ENCODE measurements around the gene SYT6. TPM values are rescaled to one million over a fixed set of nuclear protein-coding genes. Genes with fewer than 3 reads are reported as not detected.

Gene SYT6
- total RNA-seq, 1 experiment from 2014 or later: 77.2 TPM

GRCh38 chr1:114181356-114181755 lies 27.7 kb upstream of the SYT6 start:
- no peak overlapping the region for H3T11ph ChIP-seq (ENCODE audit: low read length)
- H3K27ac Mint-ChIP-seq: no peak overlapping the region
- no peak overlapping the region for H2BK15ac ChIP-seq (ENCODE audit: low read depth, low read length)
- H2BK12ac ChIP-seq (ENCODE audit: insufficient read length, low read depth, low read length): no peak overlapping the region
- H4K5ac ChIP-seq (ENCODE audit: insufficient read length, low read depth, low read length): no peak overlapping the region
- no peak overlapping the region for H2BK20ac ChIP-seq (ENCODE audit: low read depth, low read length, poor library complexity, severe bottlenecking)
- H3K36me3 Mint-ChIP-seq (ENCODE audit: insufficient read depth in 1 of 3, low read depth in 3 of 3): no peaks in the 10 kb centered on the region
- WGBS (ENCODE audit: extremely low coverage, insufficient read length, low lambda C conversion rate): no CpG with 5 or more reads among the region's 4 CpGs
- H3K79me2 ChIP-seq (ENCODE audit: insufficient read depth, low read length): no peaks in the 10 kb centered on the region; the same call in 1 of the 2 replicates
- H4K8ac ChIP-seq (replicated peaks; ENCODE audit: insufficient read length, low read depth, low read length): no peak overlapping the region
- H3K4me2 ChIP-seq (ENCODE audit: insufficient read depth, insufficient read length, low read length): no peak overlapping the region
- H3K79me1 ChIP-seq (ENCODE audit: insufficient read depth, low read depth, low read length, poor library complexity, severe bottlenecking): no peaks in the 10 kb centered on the region
- H3K27me3 Mint-ChIP-seq (ENCODE audit: low read depth): peaks cover 16% of the 10 kb centered on the region
- H2AFZ ChIP-seq (ENCODE audit: low read length): no peak overlapping the region
- H3K27me3 ChIP-seq (ENCODE audit: insufficient read depth, low read length): no peaks in the 10 kb centered on the region
- H3K27ac ChIP-seq (ENCODE audit: insufficient read length, low read depth, low read length): no peak overlapping the region
- no peak overlapping the region for H3K14ac ChIP-seq (ENCODE audit: insufficient read depth, low read length)
- no peak overlapping the region for H3K23ac ChIP-seq (ENCODE audit: insufficient read length, low read depth, low read length)
- no peak overlapping the region for H2AK5ac ChIP-seq (ENCODE audit: insufficient read length, low read length)
- H3K4ac ChIP-seq (ENCODE audit: low read depth, low read length): no peak overlapping the region
- peak; percentile 41 for DNase-seq
- no peaks in the 10 kb centered on the region for H4K20me1 ChIP-seq (ENCODE audit: control insufficient read depth, insufficient read depth, insufficient read length)
- H4K91ac ChIP-seq (ENCODE audit: insufficient read length, low read depth, low read length): no peak overlapping the region
- no peak overlapping the region for H2BK120ac ChIP-seq (ENCODE audit: low read depth, low read length, poor library complexity, severe bottlenecking)
- H3K4me1 ChIP-seq (ENCODE audit: insufficient read depth, low read length): peaks cover 2% of the 10 kb centered on the region
- H3K4me1 Mint-ChIP-seq: peaks cover 9 to 11% of the 10 kb centered on the region in 2 experiments
- no peak overlapping the region for H3K4me3 Mint-ChIP-seq
- H3K23me2 ChIP-seq (ENCODE audit: insufficient read length, low read depth, low read length, poor library complexity, severe bottlenecking): no peaks in the 10 kb centered on the region
- H2BK5ac ChIP-seq (ENCODE audit: insufficient read length, low read length): no peak overlapping the region
- no peak for TF ChIP-seq CTCF (conservative IDR thresholded peaks at IDR 0.05)
- peaks cover 0 to 4% of the 10 kb centered on the region in 2 experiments; a peak in 2 of 5 replicates for H3K9me3 Mint-ChIP-seq
- H3K9me3 ChIP-seq (ENCODE audit: control insufficient read depth, low read depth, low read length): no peaks in the 10 kb centered on the region
- H3K18ac ChIP-seq (ENCODE audit: insufficient read length, low read depth, low read length): no peak overlapping the region
- no peak overlapping the region for H3K9ac ChIP-seq (ENCODE audit: extremely low read depth, insufficient read length, low read length)
- no peak overlapping the region for H3K56ac ChIP-seq (ENCODE audit: insufficient read length, low read depth, low read length)
